COLO829 (cell line): ENCODE measurements around the gene OR6A2.
"Not testable (repeated sequence)": the region's sequence is repeated elsewhere in the genome, so short reads cannot be mapped to it uniquely, and the experiment has no call there.

Source experiments
- DNase-seq: peaks from one replicate; pipeline ENCODE4 v3.0.0; 2012; ENCODE audit warnings: low spot score

OR6A2 gene

GRCh38 chr11:6799402-6799801 lies at the start of gene OR6A2:
Gene OR6A2 (minus strand): TSS chr11:6799689. CDS start chr11:6795708, 3,981 bp downstream.
- DNase-seq, result peak; percentile 69

- no peak for DNase-seq
These were observed 45.9 kb upstream of the OR6A2 start, which contains the start of gene OR10A5 for GRCh38 chr11:6845383-6845782. Gene OR10A5 (plus strand): TSS chr11:6845683. CDS start chr11:6845683, 0 bp downstream.

- no peak for DNase-seq
These were observed 44.9 kb upstream of the OR6A2 start for GRCh38 chr11:6844356-6844755.

- DNase-seq, result peak; percentile 47
These were observed 44.2 kb upstream of the OR6A2 start for GRCh38 chr11:6843670-6844069.

- DNase-seq, result no peak
These were observed 42.2 kb upstream of the OR6A2 start for GRCh38 chr11:6841694-6842093.

- DNase-seq, result no peak
These were observed 34.5 kb upstream of the OR6A2 start for GRCh38 chr11:6834021-6834420.

GRCh38 chr11:6833356-6833755 lies 33.9 kb upstream of the OR6A2 start:
- no peak for DNase-seq

- DNase-seq, result no peak
These were observed 28.6 kb upstream of the OR6A2 start for GRCh38 chr11:6828103-6828502.

- DNase-seq, result no peak
These were observed 25.8 kb upstream of the OR6A2 start for GRCh38 chr11:6825231-6825744.

GRCh38 chr11:6824136-6824823 lies 24.8 kb upstream of the OR6A2 start:
- DNase-seq, result no peak

GRCh38 chr11:6818967-6819366 lies 19.5 kb upstream of the OR6A2 start:
- no peak for DNase-seq

- DNase-seq, result no peak
These were observed 18.2 kb upstream of the OR6A2 start for GRCh38 chr11:6817694-6818093.

GRCh38 chr11:6813656-6814055 lies 14.2 kb upstream of the OR6A2 start:
- no peak for DNase-seq

- DNase-seq, result peak; percentile 33
These were observed 13.0 kb upstream of the OR6A2 start for GRCh38 chr11:6812390-6813005.

GRCh38 chr11:6801075-6801474 lies 1.6 kb upstream of the OR6A2 start:
- not testable (repeated sequence) for DNase-seq

GRCh38 chr11:6794639-6795038 lies 4.8 kb downstream of the OR6A2 start:
- no peak for DNase-seq

GRCh38 chr11:6790546-6790945 lies 8.9 kb downstream of the OR6A2 start:
- no peak for DNase-seq

GRCh38 chr11:6782720-6783119 lies 16.8 kb downstream of the OR6A2 start, which contains the start of gene OR2AG1:
Gene OR2AG1 (plus strand): TSS chr11:6783020. CDS start chr11:6785038, 2,018 bp downstream.
- DNase-seq, result no peak

- DNase-seq, result no peak
These were observed 18.7 kb downstream of the OR6A2 start for GRCh38 chr11:6780829-6781228.

- DNase-seq, result no peak
These were observed 21.0 kb downstream of the OR6A2 start for GRCh38 chr11:6778518-6778917.

- no peak for DNase-seq
These were observed 27.3 kb downstream of the OR6A2 start, which contains the start of gene OR2AG2 for GRCh38 chr11:6771926-6772893. Gene OR2AG2 (minus strand): TSS chr11:6771976. CDS start chr11:6768957, 3,019 bp downstream.

GRCh38 chr11:6757373-6757967 lies 42.0 kb downstream of the OR6A2 start:
- DNase-seq, result peak; percentile 68
